AG10803 (cell line): ENCODE data around the gene FBLN7.
"Not testable (repeated sequence)": the region's sequence is repeated elsewhere in the genome, so short reads cannot be mapped to it uniquely, and the experiment has no call there.

Source experiments
- DNase-seq: peaks from one replicate; pipeline ENCODE4 v3.0.0; 2010; ENCODE audit warnings: low read depth
- H3K4me3 ChIP-seq: 2 replicates; pipeline ENCODE4 v1.5.1; 2011; ENCODE audit warnings: mild to moderate bottlenecking, low read length, control low read depth
- TF ChIP-seq, protein P1 (sequence below): conservative IDR thresholded peaks from 2 replicates; pipeline ENCODE4 v1.5.1; 2011; ENCODE audit warnings: mild to moderate bottlenecking, low read length, control low read depth, inconsistent platforms

Gene FBLN7

DNA sequence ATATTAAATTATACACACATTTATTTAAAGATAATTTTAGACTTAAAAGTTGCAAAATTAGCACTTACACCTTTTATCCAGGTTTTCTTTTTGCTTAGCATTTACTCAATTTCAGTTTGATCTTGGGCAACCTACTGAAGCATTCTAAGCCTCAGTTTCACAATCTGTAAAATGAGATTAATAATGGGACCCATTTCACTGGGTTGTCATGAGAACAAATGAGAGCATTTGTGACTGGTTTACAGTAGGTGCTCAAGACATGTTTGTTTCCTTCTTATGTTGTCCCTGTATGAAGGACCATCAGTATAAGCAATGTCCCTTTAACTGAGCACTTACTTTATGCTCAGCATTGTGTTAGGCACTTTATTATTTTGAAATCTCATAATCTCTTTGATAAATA lies 4.8 kb upstream of the FBLN7 start:
- no peak overlapping the region for H3K4me3 ChIP-seq
- DNase-seq: no peak
- TF ChIP-seq, protein P1, sequence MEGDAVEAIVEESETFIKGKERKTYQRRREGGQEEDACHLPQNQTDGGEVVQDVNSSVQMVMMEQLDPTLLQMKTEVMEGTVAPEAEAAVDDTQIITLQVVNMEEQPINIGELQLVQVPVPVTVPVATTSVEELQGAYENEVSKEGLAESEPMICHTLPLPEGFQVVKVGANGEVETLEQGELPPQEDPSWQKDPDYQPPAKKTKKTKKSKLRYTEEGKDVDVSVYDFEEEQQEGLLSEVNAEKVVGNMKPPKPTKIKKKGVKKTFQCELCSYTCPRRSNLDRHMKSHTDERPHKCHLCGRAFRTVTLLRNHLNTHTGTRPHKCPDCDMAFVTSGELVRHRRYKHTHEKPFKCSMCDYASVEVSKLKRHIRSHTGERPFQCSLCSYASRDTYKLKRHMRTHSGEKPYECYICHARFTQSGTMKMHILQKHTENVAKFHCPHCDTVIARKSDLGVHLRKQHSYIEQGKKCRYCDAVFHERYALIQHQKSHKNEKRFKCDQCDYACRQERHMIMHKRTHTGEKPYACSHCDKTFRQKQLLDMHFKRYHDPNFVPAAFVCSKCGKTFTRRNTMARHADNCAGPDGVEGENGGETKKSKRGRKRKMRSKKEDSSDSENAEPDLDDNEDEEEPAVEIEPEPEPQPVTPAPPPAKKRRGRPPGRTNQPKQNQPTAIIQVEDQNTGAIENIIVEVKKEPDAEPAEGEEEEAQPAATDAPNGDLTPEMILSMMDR: no peak

DNA sequence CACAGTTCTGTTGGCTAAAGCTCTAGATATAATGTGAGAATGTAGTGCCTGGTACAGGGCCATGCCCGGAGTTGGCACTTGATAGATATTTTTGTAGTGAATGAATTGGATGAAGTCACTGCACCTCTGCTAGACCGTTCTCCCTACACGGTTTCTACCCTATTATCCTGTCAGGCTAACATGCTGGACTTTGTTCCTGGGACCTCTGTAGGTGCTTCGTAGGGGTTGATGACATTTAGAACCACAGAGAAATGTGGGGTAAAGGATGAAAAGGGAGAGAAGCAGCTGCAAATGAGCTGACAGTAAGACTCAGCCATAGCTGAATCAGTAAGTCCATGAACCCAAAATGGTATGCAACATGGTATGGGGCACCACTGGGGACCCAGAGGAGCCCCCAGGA lies 4.1 kb upstream of the FBLN7 start:
- no peak overlapping the region for H3K4me3 ChIP-seq
- TF ChIP-seq, protein P1: no peak
- no peak for DNase-seq

DNA sequence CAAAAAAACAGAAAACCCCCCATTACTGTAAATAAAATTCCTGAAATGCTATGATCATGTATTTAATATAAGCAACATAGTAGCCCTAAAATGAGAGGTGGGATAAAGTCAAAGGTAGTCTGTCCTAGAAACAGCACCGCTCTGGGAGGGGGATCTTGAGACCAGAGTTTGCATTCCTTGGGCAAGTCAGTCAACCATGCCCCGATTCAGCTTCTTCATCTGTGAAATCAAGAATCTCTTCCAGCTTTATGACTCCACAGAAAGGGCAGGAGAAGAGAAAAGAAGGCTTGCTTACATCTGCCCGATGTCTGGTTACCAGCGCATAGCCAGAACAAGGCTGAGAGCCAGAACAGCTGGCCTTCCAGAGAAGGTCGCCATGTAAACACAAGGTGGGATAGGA lies 2.1 kb upstream of the FBLN7 start:
- TF ChIP-seq, protein P1: no peak
- H3K4me3 ChIP-seq: no peak overlapping the region
- no peak for DNase-seq

DNA sequence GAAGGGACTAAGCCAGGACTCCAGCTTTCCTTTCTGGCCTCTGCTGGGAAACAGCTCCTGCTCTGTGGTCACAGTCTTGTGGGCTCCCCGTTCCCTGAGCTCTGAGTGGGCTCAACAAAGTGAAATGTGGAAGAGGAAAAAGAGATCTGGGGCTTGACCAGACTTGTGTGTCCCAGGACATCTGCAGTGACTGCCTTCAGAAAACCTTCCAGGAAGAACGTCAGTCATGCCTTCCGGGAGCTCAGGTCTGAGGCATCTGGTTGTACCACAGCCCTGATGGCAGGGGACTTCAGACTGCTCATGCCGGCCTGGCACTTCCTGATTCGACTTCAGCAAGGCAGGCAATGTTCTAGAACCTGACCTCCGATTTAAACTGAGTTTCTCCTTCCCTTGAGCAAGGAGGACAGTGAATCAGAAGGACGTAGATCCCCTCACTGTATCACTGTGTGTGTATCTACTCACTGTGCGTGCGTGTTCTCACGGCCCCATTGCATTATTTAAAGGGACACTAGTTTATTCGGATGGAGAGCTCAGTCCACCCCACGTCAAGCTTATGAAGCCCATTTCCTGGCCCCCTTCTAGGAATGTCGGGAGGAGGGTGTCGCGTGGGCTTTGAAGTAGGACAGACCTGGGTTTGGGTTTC lies 548 bp upstream of the FBLN7 start:
- TF ChIP-seq, protein P1: no peak
- DNase-seq: peak; percentile 39
- peak overlapping the region; percentile 69 for H3K4me3 ChIP-seq

DNA sequence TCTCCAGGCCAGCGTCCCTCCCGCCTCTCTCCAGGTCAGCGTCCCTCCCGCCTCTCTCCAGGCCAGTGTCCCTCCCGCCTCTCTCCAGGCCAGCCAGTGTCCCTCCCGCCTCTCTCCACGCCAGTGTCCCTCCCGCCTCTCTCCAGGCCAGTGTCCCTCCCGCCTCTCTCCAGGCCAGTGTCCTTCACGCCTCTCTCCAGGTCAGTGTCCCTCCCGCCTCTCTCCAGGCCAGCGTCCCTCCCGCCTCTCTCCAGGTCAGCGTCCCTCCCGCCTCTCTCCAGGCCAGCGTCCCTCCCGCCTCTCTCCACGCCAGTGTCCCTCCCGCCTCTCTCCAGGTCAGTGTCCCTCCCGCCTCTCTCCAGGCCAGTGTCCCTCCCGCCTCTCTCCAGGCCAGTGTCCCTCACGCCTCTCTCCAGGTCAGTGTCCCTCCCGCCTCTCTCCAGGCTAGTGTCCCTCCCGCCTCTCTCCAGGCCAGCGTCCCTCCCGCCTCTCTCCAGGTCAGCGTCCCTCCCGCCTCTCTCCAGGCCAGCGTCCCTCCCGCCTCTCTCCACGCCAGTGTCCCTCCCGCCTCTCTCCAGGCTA lies 939 bp downstream of the FBLN7 start:
- 0 out of 2 replicates have a peak overlapping the region, but pooled peaks have one; percentile 15 for H3K4me3 ChIP-seq

DNA sequence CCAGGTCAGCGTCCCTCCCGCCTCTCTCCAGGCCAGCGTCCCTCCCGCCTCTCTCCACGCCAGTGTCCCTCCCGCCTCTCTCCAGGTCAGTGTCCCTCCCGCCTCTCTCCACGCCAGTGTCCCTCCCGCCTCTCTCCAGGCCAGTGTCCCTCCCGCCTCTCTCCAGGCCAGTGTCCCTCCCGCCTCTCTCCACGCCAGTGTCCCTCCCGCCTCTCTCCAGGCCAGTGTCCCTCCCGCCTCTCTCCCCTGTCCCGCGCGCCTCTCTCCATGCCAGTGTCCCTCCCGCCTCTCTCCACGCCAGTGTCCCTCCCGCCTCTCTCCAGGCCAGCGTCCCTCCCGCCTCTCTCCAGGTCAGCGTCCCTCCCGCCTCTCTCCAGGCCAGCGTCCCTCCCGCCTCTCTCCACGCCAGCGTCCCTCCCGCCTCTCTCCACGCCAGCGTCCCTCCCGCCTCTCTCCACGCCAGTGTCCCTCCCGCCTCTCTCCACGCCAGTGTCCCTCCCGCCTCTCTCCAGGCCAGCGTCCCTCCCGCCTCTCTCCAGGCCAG lies 1.5 kb downstream of the FBLN7 start:
- H3K4me3 ChIP-seq, DNase-seq: not testable (repeated sequence)

More for the DNA sequence above, 939 bp downstream of the FBLN7 start:
- not testable (repeated sequence) for DNase-seq

DNA sequence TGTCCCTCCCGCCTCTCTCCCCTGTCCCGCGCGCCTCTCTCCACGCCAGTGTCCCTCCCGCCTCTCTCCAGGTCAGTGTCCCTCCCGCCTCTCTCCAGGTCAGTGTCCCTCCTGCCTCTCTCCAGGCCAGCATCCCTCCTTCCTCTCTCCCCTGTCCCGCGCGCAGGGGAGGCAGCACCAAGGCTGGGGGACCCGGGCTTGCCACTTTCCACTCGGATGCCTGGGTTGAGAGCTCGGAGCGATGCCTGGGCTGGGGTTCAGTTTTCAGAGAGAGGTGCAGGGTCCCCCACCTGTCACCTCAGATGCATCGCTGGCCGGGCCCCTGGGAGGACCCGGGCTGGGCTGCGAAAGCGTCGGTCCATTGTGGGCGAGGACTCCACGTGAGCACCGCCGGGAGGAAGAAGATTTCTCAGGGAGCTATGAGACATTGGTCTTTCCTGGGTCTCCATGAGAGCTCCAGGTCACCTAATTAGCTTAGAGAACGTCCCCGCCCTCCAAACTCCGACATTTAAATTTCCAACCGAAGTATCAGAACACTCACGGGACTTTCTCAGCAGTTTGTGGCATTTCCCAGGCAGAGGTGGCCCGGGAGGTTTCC lies 2.1 kb downstream of the FBLN7 start:
- peak overlapping the region; percentile 29 for H3K4me3 ChIP-seq
- TF ChIP-seq, protein P1: no peak
- DNase-seq: no peak
